Nephron progenitor cell (in vitro differentiated cells): ENCODE data around the gene SCIMP.
"Not testable (repeated sequence)": the region's sequence is repeated elsewhere in the genome, so short reads cannot be mapped to it uniquely, and the experiment has no call there.

ENCODE experiments used
- DNase-seq: peaks from one replicate; pipeline ENCODE4 v3.0.0; 2021
- H3K27ac Mint-ChIP-seq: 2 replicates; pipeline ENCODE4 v1.8.0; 2021; ENCODE audit warnings: mild to moderate bottlenecking, moderate library complexity, mixed read lengths
- H3K27me3 Mint-ChIP-seq: 2 replicates; pipeline ENCODE4 v1.8.0; 2021; ENCODE audit warnings: mild to moderate bottlenecking, low read depth, mixed read lengths; ENCODE audit not compliant: poor library complexity
- H3K36me3 Mint-ChIP-seq: 2 replicates; pipeline ENCODE4 v1.8.0; 2021; ENCODE audit warnings: low read depth, mixed read lengths
- H3K4me1 Mint-ChIP-seq: 2 replicates; pipeline ENCODE4 v1.8.0; 2021; ENCODE audit warnings: mixed read lengths
- H3K4me3 Mint-ChIP-seq: 2 replicates; pipeline ENCODE4 v1.8.0; 2021; ENCODE audit warnings: mild to moderate bottlenecking, moderate library complexity, mixed read lengths
- H3K9me3 Mint-ChIP-seq: 2 replicates; pipeline ENCODE4 v1.8.0; 2021; ENCODE audit warnings: mild to moderate bottlenecking, moderate library complexity, mixed read lengths
- TF ChIP-seq, protein P1 (sequence below): fragments of 200-600 bp; sonication (generic); IDR thresholded peaks from 2 replicates; pipeline ENCODE4 v1.5.0; 2021; ENCODE audit warnings: antibody characterized with exemption

SCIMP gene

GRCh38 chr17:5184288-5184687 lies 50.4 kb downstream of the SCIMP start:
- H3K36me3 Mint-ChIP-seq, result peaks cover 100% of the 10 kb centered on the region
- DNase-seq, result no peak
- TF ChIP-seq, protein P1, sequence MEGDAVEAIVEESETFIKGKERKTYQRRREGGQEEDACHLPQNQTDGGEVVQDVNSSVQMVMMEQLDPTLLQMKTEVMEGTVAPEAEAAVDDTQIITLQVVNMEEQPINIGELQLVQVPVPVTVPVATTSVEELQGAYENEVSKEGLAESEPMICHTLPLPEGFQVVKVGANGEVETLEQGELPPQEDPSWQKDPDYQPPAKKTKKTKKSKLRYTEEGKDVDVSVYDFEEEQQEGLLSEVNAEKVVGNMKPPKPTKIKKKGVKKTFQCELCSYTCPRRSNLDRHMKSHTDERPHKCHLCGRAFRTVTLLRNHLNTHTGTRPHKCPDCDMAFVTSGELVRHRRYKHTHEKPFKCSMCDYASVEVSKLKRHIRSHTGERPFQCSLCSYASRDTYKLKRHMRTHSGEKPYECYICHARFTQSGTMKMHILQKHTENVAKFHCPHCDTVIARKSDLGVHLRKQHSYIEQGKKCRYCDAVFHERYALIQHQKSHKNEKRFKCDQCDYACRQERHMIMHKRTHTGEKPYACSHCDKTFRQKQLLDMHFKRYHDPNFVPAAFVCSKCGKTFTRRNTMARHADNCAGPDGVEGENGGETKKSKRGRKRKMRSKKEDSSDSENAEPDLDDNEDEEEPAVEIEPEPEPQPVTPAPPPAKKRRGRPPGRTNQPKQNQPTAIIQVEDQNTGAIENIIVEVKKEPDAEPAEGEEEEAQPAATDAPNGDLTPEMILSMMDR, result no peak
- peaks cover 14% of the 10 kb centered on the region for H3K27me3 Mint-ChIP-seq
- peaks cover 100% of the 10 kb centered on the region for H3K9me3 Mint-ChIP-seq
- H3K4me1 Mint-ChIP-seq, result no peaks in the 10 kb centered on the region
- H3K27ac Mint-ChIP-seq, result no peak overlapping the region
- H3K4me3 Mint-ChIP-seq, result no peak overlapping the region

GRCh38 chr17:5183410-5183793 lies 51.3 kb downstream of the SCIMP start:
- Mint-ChIP-seq H3K4me1 (no peaks in the 10 kb centered on the region), H3K27ac (no peak overlapping the region), H3K36me3 (peaks cover 100% of the 10 kb centered on the region), H3K4me3 (no peak overlapping the region), H3K9me3 (peaks cover 100% of the 10 kb centered on the region), H3K27me3 (peaks cover 14% of the 10 kb centered on the region)
- no peak for DNase-seq
- TF ChIP-seq, protein P1, result no peak

DNA sequence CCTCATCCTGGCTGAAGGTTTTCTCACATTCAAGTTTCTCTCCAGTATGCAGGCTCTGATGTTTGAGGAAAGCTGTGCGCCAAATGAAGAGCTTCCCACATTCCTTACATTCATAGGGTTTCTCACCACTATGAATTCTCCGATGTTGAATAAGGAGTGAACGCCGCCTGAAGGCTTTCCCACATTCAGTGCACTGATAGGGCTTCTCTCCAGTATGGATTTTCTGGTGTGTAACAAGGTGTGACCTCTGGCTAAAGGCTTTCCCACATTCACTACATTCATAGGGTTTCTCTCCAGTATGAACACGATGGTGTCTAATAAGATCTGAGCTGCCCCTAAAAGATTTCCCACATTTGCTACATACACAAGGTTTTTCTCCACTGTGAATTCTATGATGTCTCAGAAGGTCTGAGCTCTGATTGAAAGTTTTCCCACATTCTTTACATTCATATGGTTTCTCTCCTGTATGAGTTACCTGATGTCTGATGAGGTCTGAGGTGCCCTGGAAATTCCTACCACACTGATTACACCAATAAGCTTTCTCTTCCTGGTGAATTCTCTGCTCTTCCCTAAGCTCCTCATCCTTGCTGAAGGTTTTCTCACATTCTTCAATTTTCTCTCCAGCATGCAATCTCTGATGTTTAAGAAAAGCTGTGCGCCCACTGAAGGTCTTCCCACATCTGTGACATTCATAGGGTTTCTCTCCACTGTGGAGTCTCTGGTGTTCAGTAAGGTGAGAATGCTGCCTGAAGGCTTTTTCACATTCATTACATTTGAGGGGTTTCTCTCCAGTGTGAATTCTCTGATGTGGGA lies 51.9 kb downstream of the SCIMP start:
- Mint-ChIP-seq H3K36me3 (peaks cover 100% of the 10 kb centered on the region), H3K9me3 (peaks cover 100% of the 10 kb centered on the region), H3K27me3 (peaks cover 14% of the 10 kb centered on the region), H3K4me3 (no peak overlapping the region), H3K27ac (no peak overlapping the region), H3K4me1 (no peaks in the 10 kb centered on the region)
- TF ChIP-seq, protein P1, result no peak
- no peak for DNase-seq

- Mint-ChIP-seq H3K9me3 (peaks cover 100% of the 10 kb centered on the region), H3K27me3 (peaks cover 14% of the 10 kb centered on the region), H3K4me1 (no peaks in the 10 kb centered on the region), H3K4me3 (no peak overlapping the region), H3K27ac (no peak overlapping the region), H3K36me3 (peaks cover 100% of the 10 kb centered on the region)
- TF ChIP-seq, protein P1, result no peak
- DNase-seq, result no peak
Measured at GRCh38 chr17:5181509-5182305, 53.0 kb downstream of the SCIMP start.

DNA sequence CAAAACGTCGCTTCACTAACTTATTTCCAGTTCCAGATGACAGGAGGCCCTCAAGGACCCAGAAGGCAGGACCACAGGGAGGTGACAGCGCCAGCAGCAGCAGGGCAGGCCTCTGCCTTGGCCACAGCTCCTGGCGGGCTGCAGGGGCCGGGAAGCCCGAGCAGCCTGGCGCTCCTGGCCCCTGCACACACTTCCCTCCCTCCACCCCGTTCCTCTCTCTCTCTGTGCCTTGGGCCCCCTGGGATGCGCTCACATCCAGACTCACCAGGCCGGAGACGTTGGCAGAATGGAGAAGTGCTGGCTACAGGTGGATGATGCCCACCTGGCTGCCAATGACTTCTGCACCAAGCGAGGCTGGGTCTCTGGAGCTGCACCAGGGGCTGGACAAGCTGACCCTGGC lies 55.7 kb downstream of the SCIMP start:
- Mint-ChIP-seq H3K4me3 (no peak overlapping the region), H3K27me3 (peaks cover 16% of the 10 kb centered on the region), H3K4me1 (no peaks in the 10 kb centered on the region), H3K27ac (no peak overlapping the region), H3K9me3 (peaks cover 100% of the 10 kb centered on the region), H3K36me3 (peaks cover 100% of the 10 kb centered on the region)
- TF ChIP-seq, protein P1, result no peak
- no peak for DNase-seq

DNA sequence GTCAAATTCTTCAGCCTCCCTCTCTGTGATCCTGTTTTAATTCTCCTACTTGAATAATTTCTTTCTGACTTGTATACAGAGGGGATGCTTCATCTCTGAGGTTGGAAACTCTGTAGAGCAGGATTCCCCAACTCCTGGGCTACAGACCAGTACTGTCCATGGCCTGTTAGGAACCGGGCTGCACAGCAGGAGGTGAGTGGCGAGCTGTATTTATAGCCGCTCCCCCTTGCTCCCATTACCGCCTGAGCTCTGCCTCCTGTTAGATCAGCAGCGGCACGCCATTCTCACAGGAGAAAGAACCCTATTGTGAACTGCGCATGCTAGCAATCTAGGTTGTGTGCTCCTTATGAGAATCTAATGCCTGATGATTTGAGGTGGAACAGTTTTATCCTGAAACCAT lies 59.6 kb downstream of the SCIMP start:
- H3K4me3 Mint-ChIP-seq, H3K4me1 Mint-ChIP-seq, DNase-seq, H3K27me3 Mint-ChIP-seq, H3K27ac Mint-ChIP-seq: not testable (repeated sequence)
- peaks cover 85% of the 10 kb centered on the region for H3K9me3 Mint-ChIP-seq
- H3K36me3 Mint-ChIP-seq, result peaks cover 82% of the 10 kb centered on the region

GRCh38 chr17:5165791-5166564 lies 68.7 kb downstream of the SCIMP start:
- H3K27ac Mint-ChIP-seq, H3K4me3 Mint-ChIP-seq, H3K9me3 Mint-ChIP-seq, H3K4me1 Mint-ChIP-seq, H3K36me3 Mint-ChIP-seq, DNase-seq: not testable (repeated sequence)
- peaks cover 13% of the 10 kb centered on the region for H3K27me3 Mint-ChIP-seq
